Epithelial cell of proximal tubule (primary cell): ENCODE data around the gene ZNRF3. TPM values are rescaled to one million over a fixed set of nuclear protein-coding genes. Genes with fewer than 3 reads are reported as not detected.
A peak's percentile ranks its signal among the peaks of the same experiment; 100 is the strongest.

Experiments used
- DNase-seq: peaks from one replicate; pipeline ENCODE4 v3.0.0-alpha.2; 2011; ENCODE audit warnings: low read depth
- H3K4me3 ChIP-seq: 2 replicates; pipeline ENCODE4 v1.5.1; 2011; ENCODE audit warnings: low read depth, mild to moderate bottlenecking, low read length
- CTCF ChIP-seq: conservative IDR thresholded peaks from 2 replicates; pipeline ENCODE4 v1.5.1; 2012; ENCODE audit warnings: low read depth, mild to moderate bottlenecking, low read length
- total RNA-seq: library from RNA; depleted of rRNA; stranded (reverse); fragments of >200 nt; gene quantifications from 2 replicates; pipeline ENCODE4 v1.2.3, GENCODE V29; 2015

ZNRF3 gene
- total RNA-seq, 1 donor from 2014 or later = 15.6 TPM

- H3K4me3 ChIP-seq = no peak overlapping the region
- TF ChIP-seq CTCF = no peak
- DNase-seq = no peak
Observed at GRCh38 chr22:28980326-28980725, 97.0 kb downstream of the ZNRF3 start.

- peak; percentile 97 for DNase-seq
- no peak for TF ChIP-seq CTCF
- no peak overlapping the region for H3K4me3 ChIP-seq
Observed at GRCh38 chr22:28981818-28982499, 98.6 kb downstream of the ZNRF3 start.

- H3K4me3 ChIP-seq = no peak overlapping the region
- TF ChIP-seq CTCF = no peak
- no peak for DNase-seq
Observed at GRCh38 chr22:28983190-28983589, 99.8 kb downstream of the ZNRF3 start.

GRCh38 chr22:28983788-28984441, 100.5 kb downstream of the ZNRF3 start:
- H3K4me3 ChIP-seq = no peak overlapping the region
- no peak for DNase-seq
- no peak for TF ChIP-seq CTCF

- DNase-seq = no peak
- TF ChIP-seq CTCF = no peak
- H3K4me3 ChIP-seq = no peak overlapping the region
Observed at GRCh38 chr22:28984482-28985158, 101.2 kb downstream of the ZNRF3 start.

GRCh38 chr22:28985581-28986290, 102.4 kb downstream of the ZNRF3 start:
- TF ChIP-seq CTCF = no peak
- H3K4me3 ChIP-seq = no peak overlapping the region
- no peak for DNase-seq
